Spinal cord (tissue), 4 donors: Measurements from ENCODE around the gene DRP2. TPM values are rescaled to one million over a fixed set of nuclear protein-coding genes. Genes with fewer than 3 reads are reported as not detected.

Experiments
- polyA plus RNA-seq, 2 donors: library from polyadenylated mRNA; unstranded; fragments of 120-200 nt; gene quantifications; one replicate each; pipeline ENCODE4 v1.2.1, GENCODE V29; 2013; ENCODE audit not compliant: insufficient read length in 2 of 2
- small RNA-seq: library from RNA; depleted of rRNA; stranded (forward); fragments of <200 nt; gene quantifications from one replicate; pipeline ENCODE3, GENCODE V24; 2014; ENCODE audit warnings: low replicate concordance
- total RNA-seq, 2 donors: library from RNA; depleted of rRNA in 1 of 2; stranded (reverse); fragments of 120-200 nt in 1 of 2; fragments of >200 nt in 1 of 2; gene quantifications; one replicate each; pipeline versions ENCODE4 v1.2.3 to v1.2.4, GENCODE V29; 2013 to 2014

The DRP2 gene
- total and polyA plus RNA-seq, 4 donors: 4.2 to 11.1 (median 9.8) TPM

Small RNA genes lying within 50 kb of the gene (small RNA-seq; reads per million reads assigned to genes)
- gene Z70280.1: not detected

Other genes with a start within 250 kb of the DRP2 start
- 10 to 100 TPM; 13.3 to 15.0 TPM for gene TRMT2B, start 167.7 kb upstream of the DRP2 start, total RNA-seq
- gene TRMT2B, start 167.7 kb upstream of the DRP2 start, polyA plus RNA-seq: 10 to 100 TPM in 1 of 2 donors, 1 to 10 TPM in 1; 9.4 to 11.6 TPM
- 10 to 100 TPM; 18.5 to 80.1 TPM for gene TMEM35A, start 140.9 kb upstream of the DRP2 start, total RNA-seq
- gene TMEM35A, start 140.9 kb upstream of the DRP2 start, polyA plus RNA-seq: 100 to 1,000 TPM; 122 to 132 TPM
- 10 to 100 TPM in 1 of 2 donors, 1 to 10 TPM in 1; 8.7 to 13.6 TPM for gene CENPI, start 121.6 kb upstream of the DRP2 start, total RNA-seq
- 1 to 10 TPM; 4.2 to 5.2 TPM for gene CENPI, start 121.6 kb upstream of the DRP2 start, polyA plus RNA-seq
- under 1 TPM; 0.20 to 0.72 TPM for gene TAF7L, start 71.5 kb downstream of the DRP2 start, total RNA-seq
- under 1 TPM; 0.24 TPM for gene TAF7L, start 71.5 kb downstream of the DRP2 start, polyA plus RNA-seq
- 1 to 10 TPM; 4.2 to 5.7 TPM for gene TIMM8A, start 129.0 kb downstream of the DRP2 start, total RNA-seq
- 10 to 100 TPM; 14.4 to 14.7 TPM for gene TIMM8A, start 129.0 kb downstream of the DRP2 start, polyA plus RNA-seq
- gene BTK, start 166.4 kb downstream of the DRP2 start, total RNA-seq: 1 to 10 TPM; 4.1 to 7.3 TPM
- gene BTK, start 166.4 kb downstream of the DRP2 start, polyA plus RNA-seq: 1 to 10 TPM; 4.1 to 6.2 TPM
- 1,000 to 10,000 TPM in 1 of 2 donors, 100 to 1,000 TPM in 1; 166 to 1,311 TPM for gene RPL36A, start 171.2 kb downstream of the DRP2 start, total RNA-seq
- 100 to 1,000 TPM; 492 to 524 TPM for gene RPL36A, start 171.2 kb downstream of the DRP2 start, polyA plus RNA-seq
- gene GLA, start 188.1 kb downstream of the DRP2 start, total RNA-seq: 10 to 100 TPM; 21.4 to 32.7 TPM
- 10 to 100 TPM; 29.1 to 29.5 TPM for gene GLA, start 188.1 kb downstream of the DRP2 start, polyA plus RNA-seq
- gene HNRNPH2, start 188.4 kb downstream of the DRP2 start, total RNA-seq: 10 to 100 TPM; 63.7 to 75.1 TPM
- 100 to 1,000 TPM in 1 of 2 donors, 10 to 100 TPM in 1; 96.5 to 111 TPM for gene HNRNPH2, start 188.4 kb downstream of the DRP2 start, polyA plus RNA-seq